Thyroid gland (tissue), 4 donors: ENCODE results near the gene GRIN2A.

Experiments
- POLR2A ChIP-seq, 2 donors: fragments of 450-650 bp; IDR thresholded peaks; one replicate each; pipeline ENCODE4 v1.6.1; 2017; ENCODE audit warnings: antibody characterized with exemption in 2 of 2, mild to moderate bottlenecking in 2 of 2, moderate library complexity in 1 of 2
- TF ChIP-seq, protein P1 (sequence below), 6 experiments: fragments of 200-600 bp in 3 of 6; fragments of 450-650 bp in 3 of 6; sonication (generic) in 3 of 6; IDR thresholded peaks; one replicate each; pipeline ENCODE4 v1.5.1; 2016 to 2019; ENCODE audit warnings: antibody characterized with exemption in 6 of 6, mild to moderate bottlenecking in 2 of 6, inconsistent platforms in 1 of 6, moderate library complexity in 1 of 6

GRCh38 chr16:9908613-9909012, 273.6 kb downstream of the GRIN2A start:
- TF ChIP-seq POLR2A (IDR thresholded peaks at IDR 0.05): no peak
- TF ChIP-seq, protein P1, sequence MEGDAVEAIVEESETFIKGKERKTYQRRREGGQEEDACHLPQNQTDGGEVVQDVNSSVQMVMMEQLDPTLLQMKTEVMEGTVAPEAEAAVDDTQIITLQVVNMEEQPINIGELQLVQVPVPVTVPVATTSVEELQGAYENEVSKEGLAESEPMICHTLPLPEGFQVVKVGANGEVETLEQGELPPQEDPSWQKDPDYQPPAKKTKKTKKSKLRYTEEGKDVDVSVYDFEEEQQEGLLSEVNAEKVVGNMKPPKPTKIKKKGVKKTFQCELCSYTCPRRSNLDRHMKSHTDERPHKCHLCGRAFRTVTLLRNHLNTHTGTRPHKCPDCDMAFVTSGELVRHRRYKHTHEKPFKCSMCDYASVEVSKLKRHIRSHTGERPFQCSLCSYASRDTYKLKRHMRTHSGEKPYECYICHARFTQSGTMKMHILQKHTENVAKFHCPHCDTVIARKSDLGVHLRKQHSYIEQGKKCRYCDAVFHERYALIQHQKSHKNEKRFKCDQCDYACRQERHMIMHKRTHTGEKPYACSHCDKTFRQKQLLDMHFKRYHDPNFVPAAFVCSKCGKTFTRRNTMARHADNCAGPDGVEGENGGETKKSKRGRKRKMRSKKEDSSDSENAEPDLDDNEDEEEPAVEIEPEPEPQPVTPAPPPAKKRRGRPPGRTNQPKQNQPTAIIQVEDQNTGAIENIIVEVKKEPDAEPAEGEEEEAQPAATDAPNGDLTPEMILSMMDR (IDR thresholded peaks at IDR 0.05): no peak
